NCI-H146 treated with DMSO at 0.1 percent for 48 hours (cell line): Measurements from ENCODE around the gene UBL4A.

ENCODE experiments used
- DNase-seq: peaks from one replicate; lab custom pipeline; 2025; ENCODE audit not compliant: unreplicated experiment; lab: John Stamatoyannopoulos, UW

UBL4A gene

GRCh38 chrX:154464806-154465365 is 21.5 kb downstream of the UBL4A start:
- no peak for DNase-seq

DNA sequence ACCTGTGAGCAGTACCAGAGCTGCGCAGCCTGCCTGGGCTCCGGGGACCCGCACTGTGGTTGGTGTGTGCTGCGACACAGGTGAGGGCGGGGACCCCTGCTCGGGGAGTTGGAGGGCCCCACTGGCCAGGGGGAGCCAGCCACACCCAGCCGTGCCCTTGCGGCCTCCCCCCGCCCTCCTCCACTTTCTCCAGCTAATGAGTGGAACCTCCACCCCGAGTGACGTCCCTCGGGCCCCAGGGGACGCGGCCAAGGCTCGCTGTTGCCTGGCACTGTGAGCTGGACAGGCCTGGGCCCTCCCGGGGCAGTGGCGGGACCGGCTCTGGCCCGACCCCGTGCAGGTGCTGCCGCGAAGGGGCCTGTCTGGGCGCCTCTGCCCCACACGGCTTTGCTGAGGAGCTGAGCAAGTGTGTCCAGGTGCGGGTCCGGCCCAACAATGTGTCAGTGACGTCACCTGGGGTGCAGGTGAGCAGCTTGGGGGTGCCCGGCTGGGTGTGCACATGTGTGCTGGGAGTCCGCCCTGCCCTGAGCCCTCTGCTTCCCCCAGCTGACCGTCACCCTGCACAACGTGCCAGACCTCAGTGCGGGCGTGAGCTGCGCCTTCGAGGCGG is 22.7 kb downstream of the UBL4A start:
- no peak for DNase-seq

DNA sequence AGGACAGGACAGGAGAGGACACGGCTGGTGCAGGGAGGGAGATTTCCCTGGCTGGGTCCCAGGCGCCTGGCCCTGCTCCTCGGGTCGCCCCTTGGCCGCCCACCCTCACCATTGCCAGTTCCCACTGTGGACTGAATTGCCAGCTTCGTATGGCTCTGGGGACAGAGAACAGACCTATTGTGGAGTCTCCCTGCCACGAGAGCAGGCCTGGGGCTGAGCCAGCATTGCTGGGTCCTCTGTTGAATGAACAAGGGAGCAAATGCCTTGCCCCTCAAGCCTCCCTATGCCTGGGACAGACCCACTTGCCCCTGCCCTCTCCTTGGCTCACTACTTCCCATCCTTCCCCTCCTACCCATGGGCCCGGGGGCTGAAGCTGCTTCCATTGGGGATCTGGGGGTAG is 24.0 kb downstream of the UBL4A start:
- no peak for DNase-seq

GRCh38 chrX:154460326-154460725 is 26.1 kb downstream of the UBL4A start:
- no peak for DNase-seq

DNA sequence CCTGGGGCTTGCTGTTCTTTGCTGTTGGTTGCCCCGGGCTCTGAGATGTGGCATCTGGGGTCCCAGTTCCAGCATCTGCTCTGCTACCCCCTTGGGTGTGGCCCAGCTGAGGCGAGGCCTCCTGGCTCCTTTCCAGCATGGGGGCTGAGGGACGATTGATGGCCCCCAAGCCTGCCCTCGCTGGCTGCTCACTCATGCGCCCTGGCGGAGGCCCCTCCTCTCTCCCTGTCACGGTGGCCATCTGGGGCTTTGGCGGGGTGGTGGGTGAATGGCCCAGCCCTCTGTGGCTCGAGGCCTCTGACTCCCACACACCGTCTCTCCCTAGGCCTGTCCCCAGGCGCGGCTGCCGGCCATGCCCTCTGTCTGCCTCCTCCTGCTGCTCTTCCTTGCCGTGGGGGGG is 26.6 kb downstream of the UBL4A start:
- DNase-seq: no peak

GRCh38 chrX:154458954-154459778 is 27.2 kb downstream of the UBL4A start:
- DNase-seq: peak; percentile 2

DNA sequence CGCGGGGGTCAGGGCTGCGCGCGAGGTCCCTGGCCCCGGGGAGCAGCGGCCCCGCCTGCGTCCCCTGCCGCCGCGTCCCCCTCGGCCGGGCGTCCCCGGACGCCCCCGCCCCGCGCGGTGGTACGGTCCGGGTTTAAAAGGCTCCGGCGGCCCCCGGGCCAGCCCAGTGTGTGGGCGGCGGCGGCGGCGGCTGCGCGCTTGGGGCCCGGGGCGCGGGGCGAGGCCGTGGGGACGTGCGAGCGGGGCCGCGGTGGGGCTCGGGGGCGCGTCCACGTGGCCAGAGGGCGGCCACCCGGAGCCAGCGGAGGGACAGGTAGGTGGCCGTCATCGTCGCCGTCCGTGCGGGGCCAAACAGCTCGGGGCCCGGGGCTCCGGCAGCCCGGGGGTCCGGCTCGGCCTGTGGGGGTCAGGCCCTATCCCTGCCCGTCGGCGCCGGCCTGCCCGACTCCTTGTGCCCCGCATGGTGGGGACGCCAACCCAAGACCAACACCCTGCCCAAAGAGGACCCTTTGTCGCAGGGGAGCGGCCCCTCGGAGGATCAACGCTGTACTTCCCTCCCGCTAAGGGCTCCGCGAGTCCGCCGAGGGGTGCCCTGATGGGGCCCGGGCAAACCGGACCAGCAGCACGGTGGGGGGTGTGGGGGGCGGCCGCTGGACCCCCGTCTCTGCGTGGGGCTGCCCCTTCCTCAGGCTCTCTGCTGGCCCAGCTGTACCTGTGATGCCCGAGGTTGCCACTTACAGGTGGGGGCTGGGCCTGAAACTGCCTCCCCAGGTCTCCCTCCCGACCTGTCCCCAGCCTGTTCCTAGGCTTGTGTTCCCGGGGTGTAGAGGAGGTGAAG is 28.1 kb downstream of the UBL4A start, which contains the start of gene PLXNA3:
TSS of gene PLXNA3 (plus strand) at position 166 of the 838 bp plus-strand sequence. CDS start 1,903 bp downstream, outside the sequence.
- DNase-seq: no peak

- DNase-seq: peak; percentile 16
These were observed 28.8 kb downstream of the UBL4A start for GRCh38 chrX:154457491-154458115.

- DNase-seq: no peak
These were observed 33.6 kb downstream of the UBL4A start for GRCh38 chrX:154452823-154453222.

- no peak for DNase-seq
These were observed 36.1 kb downstream of the UBL4A start for GRCh38 chrX:154450312-154450711.

DNA sequence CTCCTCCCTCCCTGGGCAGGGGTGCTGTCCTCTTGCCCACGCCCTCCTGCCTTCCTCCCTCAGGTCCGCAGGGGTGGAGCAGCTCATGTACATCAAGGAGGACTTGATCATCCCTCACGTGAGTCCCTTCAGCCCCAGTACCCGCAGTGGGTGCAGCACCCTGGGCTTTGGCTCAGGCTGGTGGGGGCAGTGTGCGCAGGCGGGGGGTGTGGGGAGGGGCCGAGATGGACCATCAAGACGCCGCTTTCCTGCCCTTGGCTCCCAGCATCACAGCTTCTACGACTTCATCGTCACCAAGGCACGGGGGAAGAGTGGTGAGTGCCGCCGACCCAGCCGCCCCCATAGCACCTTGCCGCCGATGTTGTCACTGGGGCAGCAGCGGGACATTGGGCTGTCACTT is 36.8 kb downstream of the UBL4A start:
- no peak for DNase-seq

- DNase-seq: no peak
These were observed 37.9 kb downstream of the UBL4A start for GRCh38 chrX:154448484-154448883.

- DNase-seq: no peak
These were observed 40.0 kb downstream of the UBL4A start for GRCh38 chrX:154446430-154446829.

DNA sequence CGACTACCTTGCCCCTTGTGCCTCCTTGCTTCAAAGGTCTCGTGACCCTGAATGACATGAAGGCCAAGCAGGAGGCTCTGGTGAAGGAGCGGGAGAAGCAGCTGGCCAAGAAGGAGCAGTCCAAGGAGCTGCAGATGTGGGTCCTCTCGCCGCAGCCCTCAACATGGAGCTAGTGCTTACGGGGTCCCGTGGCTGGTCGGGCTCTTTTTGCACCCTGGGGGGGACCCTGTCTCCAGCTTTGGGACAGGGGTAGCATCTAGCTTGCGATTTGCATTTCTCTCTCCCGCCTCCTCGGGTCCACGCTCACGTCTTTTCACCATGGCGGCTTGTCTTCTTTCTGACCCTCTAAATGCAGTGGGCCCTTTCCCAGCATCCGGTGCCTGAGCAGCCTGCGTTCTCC is 40.6 kb downstream of the UBL4A start:
- DNase-seq: no peak

GRCh38 chrX:154444755-154445246 is 41.6 kb downstream of the UBL4A start:
- no peak for DNase-seq

DNA sequence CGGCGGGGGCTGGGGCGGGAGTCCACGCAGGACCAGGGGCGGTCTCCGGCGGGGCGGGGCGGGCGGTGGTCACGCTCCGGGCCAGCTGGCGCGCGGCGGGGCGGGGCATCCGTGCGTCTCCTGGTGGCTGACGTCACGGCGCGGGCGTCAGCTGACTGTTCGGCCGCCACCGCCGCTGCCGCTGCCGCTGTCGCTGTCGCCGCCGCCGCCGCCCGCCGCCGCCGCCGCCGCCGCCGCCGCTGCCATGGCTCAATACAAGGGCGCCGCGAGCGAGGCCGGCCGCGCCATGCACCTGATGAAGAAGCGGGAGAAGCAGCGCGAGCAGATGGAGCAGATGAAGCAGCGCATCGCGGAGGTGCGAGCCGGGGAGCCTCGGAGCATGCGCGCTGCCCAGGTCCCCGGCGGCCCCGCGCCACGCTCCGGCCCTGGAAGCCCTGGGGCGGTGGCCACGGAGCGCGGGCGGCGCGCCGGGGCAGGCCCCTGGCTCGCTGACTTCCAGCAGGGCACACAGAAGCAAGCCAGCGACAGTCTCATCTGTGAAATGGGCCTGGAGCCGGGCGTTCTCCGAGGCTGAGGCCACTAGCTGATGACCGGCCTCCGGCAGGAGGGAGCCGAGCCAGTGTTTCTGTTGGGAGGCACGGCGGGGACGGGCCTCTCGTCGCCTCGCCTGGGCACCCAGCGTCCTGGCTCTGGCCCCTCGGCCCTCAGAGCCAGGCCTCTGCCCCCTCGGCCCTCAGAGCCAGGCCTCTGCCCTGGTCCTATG is 42.2 kb downstream of the UBL4A start, which contains the start of gene FAM50A:
TSS of gene FAM50A (plus strand) at position 150 of the 763 bp plus-strand sequence. CDS start at position 245, 95 bp downstream.
- peak; percentile 33 for DNase-seq

GRCh38 chrX:154443479-154443910 is 42.9 kb downstream of the UBL4A start:
- no peak for DNase-seq

DNA sequence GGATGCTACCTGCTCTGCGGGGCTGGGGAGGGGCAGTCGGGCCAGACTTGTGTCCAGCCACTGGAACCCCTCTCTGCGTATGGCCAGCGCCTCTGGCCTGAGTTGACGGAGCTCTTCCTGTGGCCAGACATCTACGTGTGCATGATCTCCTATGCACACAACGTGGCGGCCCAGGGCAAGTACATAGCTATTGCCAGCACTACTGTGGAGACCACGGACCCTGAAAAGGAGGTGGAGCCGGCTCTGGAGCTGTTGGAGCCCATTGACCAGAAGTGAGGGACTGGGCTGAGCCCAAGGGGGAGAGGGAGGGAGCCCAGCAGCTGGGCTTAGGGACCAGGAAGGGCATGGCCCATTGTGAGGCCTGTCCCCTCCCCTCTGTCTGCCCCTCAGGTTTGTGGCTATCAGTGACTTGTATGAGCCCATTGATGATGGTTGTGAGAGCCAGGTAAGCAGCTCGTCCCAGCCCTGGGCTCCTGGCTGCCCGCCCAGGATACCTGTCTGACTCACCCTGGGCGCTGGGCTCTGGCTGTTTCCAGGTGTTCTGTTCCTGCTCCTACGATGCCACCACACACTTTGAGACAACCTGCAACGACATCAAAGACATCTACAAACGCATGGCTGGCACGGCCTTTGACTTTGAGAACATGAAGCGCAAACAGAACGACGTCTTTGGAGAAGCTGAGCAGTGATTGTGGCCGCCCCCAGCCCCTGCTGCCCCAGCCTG is 44.3 kb downstream of the UBL4A start:
- DNase-seq: no peak

DNA sequence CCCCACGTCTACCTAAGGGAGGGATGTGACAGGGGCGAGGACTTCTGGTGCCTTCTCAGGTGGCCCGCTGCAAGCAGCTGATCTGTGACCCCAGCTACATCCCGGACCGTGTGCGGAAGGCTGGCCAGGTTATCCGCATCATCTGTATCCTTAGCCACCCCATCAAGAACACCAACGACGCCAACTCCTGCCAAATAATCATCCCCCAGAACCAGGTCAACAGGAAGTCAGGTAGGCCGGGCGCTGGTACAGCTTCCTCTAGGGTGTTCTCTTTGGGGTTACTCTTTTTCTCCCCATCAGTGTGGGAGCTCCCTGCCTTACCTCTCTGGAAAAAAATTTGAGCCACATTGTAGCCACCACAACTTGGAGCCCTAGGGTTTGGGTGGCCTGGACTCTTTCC is 44.9 kb downstream of the UBL4A start:
- DNase-seq: no peak
